ENCODE data around the gene SUMF1. TPM values are rescaled to one million over a fixed set of nuclear protein-coding genes. Genes with fewer than 3 reads are reported as not detected.

The SUMF1 gene
- total and polyA plus RNA-seq, 2 of the 13 experiments (the other 11 are each of a cell fraction or from before 2014, with no cell fraction given), result 18.5 to 28.9 TPM

- no peak for ATAC-seq
- 76% methylated on average over 4 of the region's 4 CpGs for WGBS (ENCODE audit: low lambda C conversion rate)
- peaks cover 14% of the 10 kb centered on the region for H3K4me1 ChIP-seq (ENCODE audit: insufficient read depth, low read length)
- H3K4me2 ChIP-seq (ENCODE audit: low read depth, low read length), result no peak overlapping the region
- no peak overlapping the region for H3K9ac ChIP-seq (ENCODE audit: insufficient read depth, low read depth, low read length)
- no peaks in the 10 kb centered on the region for H4K20me1 ChIP-seq (ENCODE audit: insufficient read depth, low read length)
- no peak for TF ChIP-seq ZFX (CRISPR knock-in tag; IDR thresholded peaks at IDR 0.05; ENCODE audit: low read depth)
- TF ChIP-seq ZBTB20 (CRISPR knock-in tag; IDR thresholded peaks at IDR 0.05; ENCODE audit: borderline replicate concordance, low read depth), result no peak
- no peak for TF ChIP-seq ZNF513 (CRISPR knock-in tag; conservative IDR thresholded peaks at IDR 0.05)
- no peak for TF ChIP-seq FOXO4 (CRISPR knock-in tag; conservative IDR thresholded peaks at IDR 0.05)
- no peak for TF ChIP-seq NFE2L1 (CRISPR knock-in tag; IDR thresholded peaks at IDR 0.05; ENCODE audit: borderline replicate concordance)
- TF ChIP-seq ZNF776 (CRISPR knock-in tag; IDR thresholded peaks at IDR 0.05), result no peak
- TF ChIP-seq RAD51 (IDR thresholded peaks at IDR 0.05; ENCODE audit: borderline replicate concordance), result no peak
- TF ChIP-seq GTF3A (CRISPR knock-in tag; conservative IDR thresholded peaks at IDR 0.05), result no peak
- no peak for TF ChIP-seq EZH2 (conservative IDR thresholded peaks at IDR 0.05; ENCODE audit: low read depth, low read length)
- TF ChIP-seq ZUFSP (CRISPR knock-in tag; IDR thresholded peaks at IDR 0.05; ENCODE audit: borderline replicate concordance), result no peak
- no peak for TF ChIP-seq ZFP1 (CRISPR knock-in tag; IDR thresholded peaks at IDR 0.05)
- TF ChIP-seq IRF2 (CRISPR knock-in tag; IDR thresholded peaks at IDR 0.05), result no peak
- no peak for TF ChIP-seq JUNB (CRISPR knock-in tag; IDR thresholded peaks at IDR 0.05; ENCODE audit: borderline replicate concordance)
- no peak for TF ChIP-seq SIN3A (IDR thresholded peaks at IDR 0.05; ENCODE audit: borderline replicate concordance, low read depth, low read length)
- TF ChIP-seq ZNF687 (CRISPR knock-in tag; IDR thresholded peaks at IDR 0.05), result no peak
- no peak for FAIRE-seq
- H3K27me3 ChIP-seq (ENCODE audit: control insufficient read depth in 1 of 2, insufficient read depth in 2 of 2, low read length in 2 of 2), result no peaks in the 10 kb centered on the region
- no peak overlapping the region for H3K27ac ChIP-seq (ENCODE audit: extremely low read length, insufficient read depth, low read length)
- BruUV-seq (replicated peaks), result no TSS peak
- H3K4me3 ChIP-seq (replicated peaks in 1 of 3; ENCODE audit: insufficient read depth in 1 of 3, low read depth in 2 of 3, low read length in 3 of 3), result no peak overlapping the region
- intact Hi-C loops (cut with micrococcal nuclease; ENCODE audit: unreplicated experiment) (no loop called here), in situ Hi-C loops (cut with HindIII; ENCODE audit: extremely low pct_ligation_motif_present, low pct_unique_long_range_greater_than_20kb) (no loop called here)
- no peak overlapping the region for H2AFZ ChIP-seq (ENCODE audit: low read length)
- H3K9me3 ChIP-seq (ENCODE audit: low read length), result no peaks in the 10 kb centered on the region
- DNase-seq (ENCODE audit: low spot score), result no peak
- ChIA-PET POLR2A (no interaction called here), CTCF (ENCODE audit: low intra/inter-chr PET ratio, low total read pairs) (no interaction called here)
- no peaks in the 10 kb centered on the region for H3K79me2 ChIP-seq (ENCODE audit: insufficient read depth, low read length)
- H3K36me3 ChIP-seq (replicated peaks in 1 of 2; ENCODE audit: control insufficient read depth in 1 of 2, insufficient read depth in 2 of 2, low read length in 2 of 2), result peaks cover 3 to 14% of the 10 kb centered on the region in 2 experiments
Observed at GRCh38 chr3:4406746-4407568, 60.1 kb downstream of the SUMF1 start.
